GM12865 (cell line): Measurements from ENCODE around the gene SPOCK3.
"Not testable (repeated sequence)": the region's sequence is repeated elsewhere in the genome, so short reads cannot be mapped to it uniquely, and the experiment has no call there.

Experiments
- DNase-seq: peaks from one replicate; pipeline ENCODE4 v3.0.0; 2010; ENCODE audit warnings: low read depth
- H3K4me3 ChIP-seq: 2 replicates; pipeline ENCODE4 v1.5.1; 2011; ENCODE audit warnings: mild to moderate bottlenecking, low read depth, low read length, control low read depth
- CTCF ChIP-seq: IDR thresholded peaks from 2 replicates; pipeline ENCODE4 v1.5.1; 2011; ENCODE audit warnings: low read length, control low read depth, low read depth, inconsistent platforms; ENCODE audit not compliant: insufficient read depth; ENCODE audit errors: missing control alignments

Gene SPOCK3

GRCh38 chr4:166862032-166862431 lies 372.3 kb downstream of the SPOCK3 start:
- no peak for TF ChIP-seq CTCF
- no peak for DNase-seq
- no peak overlapping the region for H3K4me3 ChIP-seq

GRCh38 chr4:166850398-166850797 lies 383.9 kb downstream of the SPOCK3 start:
- H3K4me3 ChIP-seq, DNase-seq: not testable (repeated sequence)

- TF ChIP-seq CTCF = no peak
- H3K4me3 ChIP-seq = no peak overlapping the region
- peak; percentile 12 for DNase-seq
Observed at GRCh38 chr4:166846939-166847338, 387.4 kb downstream of the SPOCK3 start.

- DNase-seq = no peak
- no peak for TF ChIP-seq CTCF
- H3K4me3 ChIP-seq = no peak overlapping the region
Observed at GRCh38 chr4:166842795-166843261, 391.5 kb downstream of the SPOCK3 start.

GRCh38 chr4:166839615-166840251 lies 394.6 kb downstream of the SPOCK3 start:
- TF ChIP-seq CTCF = peak; percentile 3
- peak; percentile 84 for DNase-seq
- H3K4me3 ChIP-seq = peak overlapping the region; percentile 10

- no peak for TF ChIP-seq CTCF
- peak overlapping the region; percentile 20; the same call in 1 of the 2 replicates for H3K4me3 ChIP-seq
- peak; percentile 52 for DNase-seq
Observed at GRCh38 chr4:166838975-166839614, 395.2 kb downstream of the SPOCK3 start.

GRCh38 chr4:166836865-166837264 lies 397.4 kb downstream of the SPOCK3 start:
- DNase-seq = no peak
- TF ChIP-seq CTCF = no peak

More at GRCh38 chr4:166836865-166837264, 397.4 kb downstream of the SPOCK3 start:
- H3K4me3 ChIP-seq = no peak overlapping the region
